Measurements from ENCODE around the gene AHSA1.

GRCh38 chr14:77490347-77490986, 32.6 kb downstream of the AHSA1 start:
- TF ChIP-seq CTCF (IDR thresholded peaks at IDR 0.05) (no peak), POLR2A (IDR thresholded peaks at IDR 0.05) (no peak)

Measured in thyroid gland (tissue), 4 donors.